ENCODE measurements around the gene CD63.

The CD63 gene

GRCh38 chr12:55700255-55701018, 28.4 kb downstream of the CD63 start:
- DNase-seq (ENCODE audit: low read depth, low spot score): no peak
- TF ChIP-seq CTCF (IDR thresholded peaks at IDR 0.05; ENCODE audit: low read depth, low read length): no peak
- in situ Hi-C loops (cut with HindIII; ENCODE audit: low sequenced_read_pairs): no loop called here

GRCh38 chr12:55699471-55700055, 29.2 kb downstream of the CD63 start:
- H3K4me3 ChIP-seq (ENCODE audit: low read depth, low read length): no peak overlapping the region
- DNase-seq (ENCODE audit: low read depth, low spot score): no peak
- TF ChIP-seq CTCF (IDR thresholded peaks at IDR 0.05; ENCODE audit: low read depth, low read length): no peak
- in situ Hi-C loops (cut with HindIII; ENCODE audit: low sequenced_read_pairs): no loop called here

More at GRCh38 chr12:55700255-55701018, 28.4 kb downstream of the CD63 start:
- no peak overlapping the region for H3K4me3 ChIP-seq (ENCODE audit: low read depth, low read length)

GRCh38 chr12:55698965-55699364, 29.8 kb downstream of the CD63 start:
- in situ Hi-C loops (cut with HindIII; ENCODE audit: low sequenced_read_pairs): no loop called here
- no peak for TF ChIP-seq CTCF (IDR thresholded peaks at IDR 0.05; ENCODE audit: low read depth, low read length)
- no peak overlapping the region for H3K4me3 ChIP-seq (ENCODE audit: low read depth, low read length)
- no peak for DNase-seq (ENCODE audit: low read depth, low spot score)

GRCh38 chr12:55698241-55698955, 30.4 kb downstream of the CD63 start:
- in situ Hi-C loops (cut with HindIII; ENCODE audit: low sequenced_read_pairs): no loop called here
- no peak overlapping the region for H3K4me3 ChIP-seq (ENCODE audit: low read depth, low read length)
- no peak for TF ChIP-seq CTCF (IDR thresholded peaks at IDR 0.05; ENCODE audit: low read depth, low read length)
- no peak for DNase-seq (ENCODE audit: low read depth, low spot score)

- in situ Hi-C loops (cut with HindIII; ENCODE audit: low sequenced_read_pairs): no loop called here
- no peak for DNase-seq (ENCODE audit: low read depth, low spot score)
- no peak overlapping the region for H3K4me3 ChIP-seq (ENCODE audit: low read depth, low read length)
- no peak for TF ChIP-seq CTCF (IDR thresholded peaks at IDR 0.05; ENCODE audit: low read depth, low read length)
Observed at GRCh38 chr12:55697686-55698085, 31.1 kb downstream of the CD63 start.

- H3K4me3 ChIP-seq (ENCODE audit: low read depth, low read length): no peak overlapping the region
- no peak for DNase-seq (ENCODE audit: low read depth, low spot score)
- TF ChIP-seq CTCF (IDR thresholded peaks at IDR 0.05; ENCODE audit: low read depth, low read length): no peak
- in situ Hi-C loops (cut with HindIII; ENCODE audit: low sequenced_read_pairs): no loop called here
Observed at GRCh38 chr12:55696796-55697462, 31.9 kb downstream of the CD63 start.
